ENCODE data around the gene ADAM15.

DNA sequence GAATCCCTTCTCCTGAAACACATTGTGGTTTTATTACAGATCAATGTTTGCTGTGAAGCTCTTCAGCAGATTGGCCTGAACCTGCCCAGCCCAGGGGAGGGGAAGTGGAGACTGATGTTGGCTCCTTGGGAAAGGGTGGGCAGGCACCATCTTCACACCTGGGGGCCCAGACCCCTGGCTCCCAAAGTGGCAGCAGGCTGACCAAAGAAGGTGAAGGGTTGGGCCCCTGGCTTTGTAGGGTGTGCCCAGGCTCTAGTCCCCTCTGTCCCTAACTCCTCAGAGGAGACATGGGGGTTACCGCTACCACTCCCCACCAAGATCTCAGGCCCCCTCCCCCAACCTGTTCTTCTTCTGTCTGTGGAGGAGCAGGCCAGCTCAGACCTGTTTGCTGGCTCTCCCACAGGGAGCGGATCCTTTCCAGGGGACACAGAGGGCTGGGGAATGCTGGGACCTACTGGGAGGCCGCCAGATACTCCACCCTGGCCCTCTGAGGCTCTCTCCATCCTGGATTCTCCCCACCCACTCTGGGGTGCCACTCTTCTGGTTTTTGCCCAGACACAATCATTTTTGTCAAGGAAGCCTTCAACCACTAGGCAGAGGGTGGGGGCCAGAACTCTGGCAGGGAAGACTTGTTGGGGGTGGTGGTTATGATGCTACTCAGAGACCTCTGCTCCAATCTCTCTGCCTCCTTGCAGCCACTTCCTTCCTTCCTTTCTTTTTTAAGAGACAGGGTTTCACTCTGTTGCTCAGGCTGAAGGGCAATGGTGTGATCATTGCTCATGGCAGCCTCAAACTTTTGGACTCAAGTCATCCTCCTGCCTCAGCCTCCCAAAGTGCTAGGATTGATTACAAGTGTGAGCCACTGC, 22.5 kb downstream of the ADAM15 start:
- no peak for TF ChIP-seq ZFX (IDR thresholded peaks at IDR 0.05; ENCODE audit: borderline replicate concordance)
- TF ChIP-seq, protein P1, sequence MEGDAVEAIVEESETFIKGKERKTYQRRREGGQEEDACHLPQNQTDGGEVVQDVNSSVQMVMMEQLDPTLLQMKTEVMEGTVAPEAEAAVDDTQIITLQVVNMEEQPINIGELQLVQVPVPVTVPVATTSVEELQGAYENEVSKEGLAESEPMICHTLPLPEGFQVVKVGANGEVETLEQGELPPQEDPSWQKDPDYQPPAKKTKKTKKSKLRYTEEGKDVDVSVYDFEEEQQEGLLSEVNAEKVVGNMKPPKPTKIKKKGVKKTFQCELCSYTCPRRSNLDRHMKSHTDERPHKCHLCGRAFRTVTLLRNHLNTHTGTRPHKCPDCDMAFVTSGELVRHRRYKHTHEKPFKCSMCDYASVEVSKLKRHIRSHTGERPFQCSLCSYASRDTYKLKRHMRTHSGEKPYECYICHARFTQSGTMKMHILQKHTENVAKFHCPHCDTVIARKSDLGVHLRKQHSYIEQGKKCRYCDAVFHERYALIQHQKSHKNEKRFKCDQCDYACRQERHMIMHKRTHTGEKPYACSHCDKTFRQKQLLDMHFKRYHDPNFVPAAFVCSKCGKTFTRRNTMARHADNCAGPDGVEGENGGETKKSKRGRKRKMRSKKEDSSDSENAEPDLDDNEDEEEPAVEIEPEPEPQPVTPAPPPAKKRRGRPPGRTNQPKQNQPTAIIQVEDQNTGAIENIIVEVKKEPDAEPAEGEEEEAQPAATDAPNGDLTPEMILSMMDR (IDR thresholded peaks at IDR 0.05) = no peak

Measured in 22Rv1 (cell line).